Thoracic aorta (tissue), 2 donors: ENCODE measurements around the gene ROBO1. TPM values are rescaled to one million over a fixed set of nuclear protein-coding genes. Genes with fewer than 3 reads are reported as not detected.

ENCODE experiments used
- ATAC-seq: fragments of 150-250 bp; one replicate; pipeline ENCODE4 v1.8.0; 2017; ENCODE audit warnings: low read depth; ENCODE audit not compliant: insufficient number of reproducible peaks, low FRiP score
- DNase-seq: peaks from one replicate; pipeline ENCODE4 v3.0.0-alpha.2; 2020; ENCODE audit warnings: low spot score
- H3K27ac ChIP-seq, 2 donors: fragments of 200-600 bp; sonication (generic); 1 replicate in 1 of 2; 2 replicates in 1 of 2; pipeline ENCODE4 v1.5.1; 2016; ENCODE audit warnings: mild to moderate bottlenecking in 2 of 2, moderate library complexity in 2 of 2
- H3K27me3 ChIP-seq: fragments of 200-600 bp; sonication (generic); replicated peaks from 2 replicates; pipeline ENCODE4 v1.6.0; 2016; ENCODE audit warnings: mild to moderate bottlenecking; ENCODE audit not compliant: insufficient read depth
- H3K36me3 ChIP-seq: fragments of 200-600 bp; sonication (generic); one replicate; pipeline ENCODE4 v1.5.1; 2016
- H3K4me1 ChIP-seq, 2 donors: fragments of 200-600 bp; sonication (generic); 1 replicate in 1 of 2; 2 replicates in 1 of 2; pipeline versions ENCODE4 v1.5.1 to v1.6.0; 2016; ENCODE audit warnings: low read depth in 2 of 2, mild to moderate bottlenecking in 1 of 2; ENCODE audit not compliant: control insufficient read depth in 1 of 2
- H3K4me3 ChIP-seq: fragments of 200-600 bp; sonication (generic); 2 replicates; pipeline ENCODE4 v1.5.1; 2016; ENCODE audit warnings: mild to moderate bottlenecking
- H3K9me3 ChIP-seq: fragments of 200-600 bp; sonication (generic); 2 replicates; pipeline ENCODE4 v1.5.1; 2016
- total RNA-seq, 2 donors: library from RNA; depleted of rRNA; stranded (reverse); fragments of >200 nt; gene quantifications; one replicate each; pipeline versions ENCODE4 v1.1.0 to v1.2.3, GENCODE V29; 2016
- TF ChIP-seq, protein P1 (sequence below): fragments of 200-600 bp; sonication (generic); IDR thresholded peaks from one replicate; pipeline ENCODE4 v1.5.1; 2019; ENCODE audit warnings: antibody characterized with exemption

ROBO1 gene
- total RNA-seq, 2 donors from 2014 or later, result 13.3 to 24.4 TPM

GRCh38 chr3:78970656-78971055 lies 797.1 kb downstream of the ROBO1 start:
- TF ChIP-seq, protein P1, sequence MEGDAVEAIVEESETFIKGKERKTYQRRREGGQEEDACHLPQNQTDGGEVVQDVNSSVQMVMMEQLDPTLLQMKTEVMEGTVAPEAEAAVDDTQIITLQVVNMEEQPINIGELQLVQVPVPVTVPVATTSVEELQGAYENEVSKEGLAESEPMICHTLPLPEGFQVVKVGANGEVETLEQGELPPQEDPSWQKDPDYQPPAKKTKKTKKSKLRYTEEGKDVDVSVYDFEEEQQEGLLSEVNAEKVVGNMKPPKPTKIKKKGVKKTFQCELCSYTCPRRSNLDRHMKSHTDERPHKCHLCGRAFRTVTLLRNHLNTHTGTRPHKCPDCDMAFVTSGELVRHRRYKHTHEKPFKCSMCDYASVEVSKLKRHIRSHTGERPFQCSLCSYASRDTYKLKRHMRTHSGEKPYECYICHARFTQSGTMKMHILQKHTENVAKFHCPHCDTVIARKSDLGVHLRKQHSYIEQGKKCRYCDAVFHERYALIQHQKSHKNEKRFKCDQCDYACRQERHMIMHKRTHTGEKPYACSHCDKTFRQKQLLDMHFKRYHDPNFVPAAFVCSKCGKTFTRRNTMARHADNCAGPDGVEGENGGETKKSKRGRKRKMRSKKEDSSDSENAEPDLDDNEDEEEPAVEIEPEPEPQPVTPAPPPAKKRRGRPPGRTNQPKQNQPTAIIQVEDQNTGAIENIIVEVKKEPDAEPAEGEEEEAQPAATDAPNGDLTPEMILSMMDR, result no peak
- H3K36me3 ChIP-seq, result no peaks in the 10 kb centered on the region
- no peak overlapping the region for H3K4me3 ChIP-seq
- ATAC-seq (no peak), DNase-seq (no peak)
- H3K9me3 ChIP-seq, result no peaks in the 10 kb centered on the region
- no peaks in the 10 kb centered on the region for H3K27me3 ChIP-seq
- H3K4me1 ChIP-seq, result peaks cover 0 to 7% of the 10 kb centered on the region in 2 donors
- H3K27ac ChIP-seq, result no peak overlapping the region

GRCh38 chr3:78969483-78969882 lies 798.3 kb downstream of the ROBO1 start:
- H3K4me3 ChIP-seq, result no peak overlapping the region
- H3K27me3 ChIP-seq, result no peaks in the 10 kb centered on the region
- H3K36me3 ChIP-seq, result no peaks in the 10 kb centered on the region
- TF ChIP-seq, protein P1, result no peak
- no peak for DNase-seq
- no peaks in the 10 kb centered on the region for H3K9me3 ChIP-seq
- H3K4me1 ChIP-seq, result peaks cover 0 to 7% of the 10 kb centered on the region in 2 donors
- H3K27ac ChIP-seq, result no peak overlapping the region
- ATAC-seq, result no peak

DNA sequence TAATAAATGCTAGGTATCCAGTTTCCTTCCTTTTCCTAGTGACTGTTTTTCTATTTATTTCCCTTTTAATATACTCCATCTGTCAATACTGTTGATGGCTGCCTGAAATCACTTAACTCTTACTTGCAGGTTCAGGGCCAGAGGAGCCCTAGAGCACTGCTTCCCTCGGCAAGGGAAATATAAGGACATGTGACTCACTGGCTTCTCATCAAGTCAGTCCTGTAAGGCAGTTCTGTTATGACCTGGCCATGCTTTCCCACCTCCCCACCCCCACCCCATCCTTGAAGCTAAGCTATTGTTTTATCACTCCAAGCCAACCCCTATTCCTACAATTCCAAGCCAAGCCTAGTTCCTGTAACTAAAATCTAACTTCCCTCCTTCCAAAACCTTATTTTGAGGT lies 800.7 kb downstream of the ROBO1 start:
- Histone ChIP-seq H3K9me3 (no peaks in the 10 kb centered on the region), H3K27ac (no peak overlapping the region), H3K27me3 (no peaks in the 10 kb centered on the region), H3K4me1 (no peaks in the 10 kb centered on the region), H3K36me3 (no peaks in the 10 kb centered on the region), H3K4me3 (no peak overlapping the region)
- TF ChIP-seq, protein P1, result no peak
- ATAC-seq (no peak), DNase-seq (no peak)

- no peak overlapping the region for H3K27ac ChIP-seq
- no peak overlapping the region for H3K4me3 ChIP-seq
- no peaks in the 10 kb centered on the region for H3K36me3 ChIP-seq
- TF ChIP-seq, protein P1, result no peak
- H3K9me3 ChIP-seq, result no peaks in the 10 kb centered on the region
- H3K27me3 ChIP-seq, result no peaks in the 10 kb centered on the region
- DNase-seq (no peak), ATAC-seq (no peak)
- no peaks in the 10 kb centered on the region for H3K4me1 ChIP-seq
These were observed 804.0 kb downstream of the ROBO1 start for GRCh38 chr3:78963771-78964170.

DNA sequence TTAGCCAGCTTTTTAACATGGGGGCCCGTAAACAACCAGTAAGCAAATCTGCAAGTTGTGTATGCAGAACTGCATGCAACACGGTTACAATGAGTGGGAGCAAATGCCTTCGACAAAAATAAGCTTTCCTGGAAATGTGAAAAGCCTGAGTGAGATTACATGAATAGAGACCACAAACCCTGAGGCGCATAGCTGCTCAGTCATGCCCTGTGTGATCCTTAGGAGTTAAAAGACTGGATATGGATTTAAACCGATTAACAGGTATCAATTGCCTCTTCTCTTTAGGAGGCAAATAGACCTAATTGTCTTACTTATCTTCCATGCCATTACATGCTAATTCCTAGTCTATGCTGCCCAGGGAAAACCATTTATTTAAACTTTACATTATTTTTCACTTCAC lies 810.3 kb downstream of the ROBO1 start:
- Histone ChIP-seq H3K4me3 (no peak overlapping the region), H3K27ac (no peak overlapping the region), H3K36me3 (no peaks in the 10 kb centered on the region), H3K27me3 (no peaks in the 10 kb centered on the region), H3K4me1 (peaks cover 0 to 7% of the 10 kb centered on the region in 2 donors), H3K9me3 (no peaks in the 10 kb centered on the region)
- TF ChIP-seq, protein P1, result no peak
- DNase-seq, result no peak
- no peak for ATAC-seq
